ENCODE data around the gene LRRC3C. TPM values are rescaled to one million over a fixed set of nuclear protein-coding genes. Genes with fewer than 3 reads are reported as not detected.
A peak's percentile ranks its signal among the peaks of the same experiment; 100 is the strongest.

The LRRC3C gene
- total and polyA plus RNA-seq, 7 donors, result 0.07 TPM; not detected in 6

DNA sequence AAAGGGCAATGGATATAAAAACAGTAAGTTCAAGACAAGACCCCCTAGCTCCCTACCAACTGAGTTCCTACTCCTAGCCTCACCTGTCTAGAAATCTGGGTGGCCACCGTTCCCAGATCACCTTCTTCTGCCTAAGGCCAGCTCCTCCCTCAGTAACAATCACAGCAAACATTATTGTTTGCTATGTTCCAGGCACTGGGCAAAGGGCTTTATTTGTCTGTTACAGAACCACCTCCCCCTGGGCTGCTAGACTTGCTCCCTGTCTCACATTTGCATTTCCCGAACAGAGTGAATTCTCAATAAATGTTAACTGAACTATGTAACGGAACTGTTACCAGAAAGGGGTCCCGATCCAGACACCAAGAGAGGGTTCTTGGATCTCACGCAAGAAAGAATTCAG, 6.8 kb downstream of the LRRC3C start:
- 47 to 81% methylated on average over 5 of the region's 5 CpGs for WGBS, 2 donors

DNA sequence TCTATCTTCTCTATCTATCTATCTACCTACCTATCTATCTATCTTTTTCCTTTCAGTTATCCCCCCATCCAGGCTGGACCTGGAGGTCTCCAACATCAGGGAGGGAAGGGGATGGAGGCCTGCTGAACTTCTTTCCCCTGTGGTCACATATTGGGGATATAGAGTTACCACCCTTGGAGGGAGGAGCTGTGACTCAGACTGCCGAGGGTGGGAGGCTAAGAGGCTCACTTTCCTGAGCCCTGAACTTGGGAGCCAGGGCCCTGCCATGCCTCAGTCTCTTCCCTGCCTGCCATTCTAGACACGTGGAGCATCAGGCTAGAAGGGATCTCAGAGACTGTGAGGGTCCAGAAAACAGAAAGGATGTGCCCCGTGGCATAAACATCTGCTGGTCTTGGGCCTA, 8.4 kb downstream of the LRRC3C start:
- no peaks in the 10 kb centered on the region for H3K9me3 ChIP-seq
- H3K27ac ChIP-seq, result no peak overlapping the region
- peaks cover 0 to 16% (median 12%) of the 10 kb centered on the region in 4 donors for H3K4me1 ChIP-seq
- no peaks in the 10 kb centered on the region for H3K36me3 ChIP-seq
- TF ChIP-seq POLR2AphosphoS5 (IDR thresholded peaks at IDR 0.05) (no peak), POLR2A (IDR thresholded peaks at IDR 0.05) (no peak), EP300 (IDR thresholded peaks at IDR 0.05) (no peak)
- TF ChIP-seq, protein P1, sequence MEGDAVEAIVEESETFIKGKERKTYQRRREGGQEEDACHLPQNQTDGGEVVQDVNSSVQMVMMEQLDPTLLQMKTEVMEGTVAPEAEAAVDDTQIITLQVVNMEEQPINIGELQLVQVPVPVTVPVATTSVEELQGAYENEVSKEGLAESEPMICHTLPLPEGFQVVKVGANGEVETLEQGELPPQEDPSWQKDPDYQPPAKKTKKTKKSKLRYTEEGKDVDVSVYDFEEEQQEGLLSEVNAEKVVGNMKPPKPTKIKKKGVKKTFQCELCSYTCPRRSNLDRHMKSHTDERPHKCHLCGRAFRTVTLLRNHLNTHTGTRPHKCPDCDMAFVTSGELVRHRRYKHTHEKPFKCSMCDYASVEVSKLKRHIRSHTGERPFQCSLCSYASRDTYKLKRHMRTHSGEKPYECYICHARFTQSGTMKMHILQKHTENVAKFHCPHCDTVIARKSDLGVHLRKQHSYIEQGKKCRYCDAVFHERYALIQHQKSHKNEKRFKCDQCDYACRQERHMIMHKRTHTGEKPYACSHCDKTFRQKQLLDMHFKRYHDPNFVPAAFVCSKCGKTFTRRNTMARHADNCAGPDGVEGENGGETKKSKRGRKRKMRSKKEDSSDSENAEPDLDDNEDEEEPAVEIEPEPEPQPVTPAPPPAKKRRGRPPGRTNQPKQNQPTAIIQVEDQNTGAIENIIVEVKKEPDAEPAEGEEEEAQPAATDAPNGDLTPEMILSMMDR (IDR thresholded peaks at IDR 0.05), result no peak
- 80 to 83% methylated on average over 3 of the region's 3 CpGs for WGBS, 2 donors
- DNase-seq, result no peak
- intact Hi-C loops (cut with DNase I), result no loop called here
- no peak overlapping the region for H3K4me3 ChIP-seq
- H3K27me3 ChIP-seq, result no peaks in the 10 kb centered on the region

More for the DNA sequence above, 6.8 kb downstream of the LRRC3C start:
- TF ChIP-seq EP300 (IDR thresholded peaks at IDR 0.05) (no peak), POLR2AphosphoS5 (IDR thresholded peaks at IDR 0.05) (no peak), POLR2A (IDR thresholded peaks at IDR 0.05) (no peak)
- TF ChIP-seq, protein P1 (IDR thresholded peaks at IDR 0.05), result no peak
- Histone ChIP-seq H3K9me3 (no peaks in the 10 kb centered on the region), H3K27ac (no peak overlapping the region), H3K36me3 (no peaks in the 10 kb centered on the region), H3K27me3 (no peaks in the 10 kb centered on the region), H3K4me1 (peaks cover 0 to 11% (median 3%) of the 10 kb centered on the region in 4 donors), H3K4me3 (no peak overlapping the region)
- intact Hi-C loops (cut with DNase I), result no loop called here
- DNase-seq, result no peak

DNA sequence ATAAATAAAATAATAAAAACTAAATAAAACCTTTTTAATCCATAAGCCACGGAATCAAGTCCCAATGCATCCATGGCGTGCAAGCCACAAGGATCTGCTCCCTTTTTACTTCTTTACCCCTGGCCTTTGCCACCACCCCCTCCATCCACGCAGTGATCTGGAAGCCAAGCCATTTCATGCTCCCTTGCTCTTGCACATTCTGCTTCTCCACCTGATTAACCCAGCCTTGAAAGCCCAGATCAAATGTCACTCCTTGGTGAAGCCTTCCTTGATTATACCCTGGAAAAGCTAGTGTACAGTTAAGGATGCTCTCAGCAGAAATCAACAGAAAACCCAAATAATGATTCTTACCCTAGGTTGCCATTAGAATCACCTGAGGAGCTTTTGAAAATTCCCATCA, 9.9 kb downstream of the LRRC3C start:
- TF ChIP-seq POLR2AphosphoS5 (IDR thresholded peaks at IDR 0.05), result no peak
- TF ChIP-seq POLR2A (IDR thresholded peaks at IDR 0.05), result no peak
- TF ChIP-seq, protein P1 (IDR thresholded peaks at IDR 0.05), result no peak
- TF ChIP-seq EP300 (IDR thresholded peaks at IDR 0.05), result no peak
- Histone ChIP-seq H3K27ac (no peak overlapping the region), H3K4me1 (peaks cover 0 to 16% (median 12%) of the 10 kb centered on the region in 4 donors), H3K36me3 (no peaks in the 10 kb centered on the region), H3K9me3 (no peaks in the 10 kb centered on the region), H3K27me3 (no peaks in the 10 kb centered on the region), H3K4me3 (no peak overlapping the region)
- intact Hi-C loops (cut with DNase I), result no loop called here
- no peak for DNase-seq
- WGBS, 2 donors, result 93 to 95% methylated on average over 3 of the region's 3 CpGs

DNA sequence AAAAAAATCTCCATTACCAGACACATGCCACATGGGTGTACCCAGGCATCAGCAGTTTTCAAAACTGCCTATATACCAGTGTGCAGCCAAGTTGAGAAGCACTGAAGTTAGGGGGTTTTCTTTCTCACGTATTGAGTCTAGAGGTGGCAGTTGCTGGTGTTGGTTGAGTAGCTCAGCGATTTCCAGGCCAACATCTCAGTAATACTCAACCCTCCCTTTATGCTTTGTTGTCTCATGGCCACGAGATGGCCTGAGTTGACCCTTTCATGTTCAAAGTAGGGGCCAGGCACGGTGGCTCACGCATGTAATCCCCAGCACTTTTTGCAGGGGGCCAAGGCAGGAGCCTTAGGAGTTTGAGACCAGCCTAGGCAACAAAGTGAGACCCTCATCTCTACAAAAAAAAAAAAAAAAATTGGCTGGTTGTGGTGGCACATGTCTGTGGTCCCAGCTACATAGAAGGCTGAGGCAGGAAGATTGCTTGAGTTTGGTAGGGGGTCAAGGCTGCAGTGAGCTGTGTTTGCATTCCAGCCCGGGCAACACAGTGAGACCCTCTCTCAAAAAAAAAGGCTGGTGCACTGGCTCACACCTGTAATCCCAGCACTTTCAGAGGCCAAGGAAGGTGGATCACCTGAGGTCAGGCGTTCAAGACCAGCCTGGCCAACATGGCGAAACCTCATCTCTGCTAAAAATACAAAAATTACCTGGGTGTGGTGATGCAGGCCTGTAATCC, 10.8 kb downstream of the LRRC3C start:
- Histone ChIP-seq H3K4me1 (peaks cover 0 to 16% (median 12%) of the 10 kb centered on the region in 4 donors), H3K36me3 (no peaks in the 10 kb centered on the region), H3K27ac (no peak overlapping the region), H3K9me3 (no peaks in the 10 kb centered on the region), H3K4me3 (no peak overlapping the region), H3K27me3 (no peaks in the 10 kb centered on the region)
- no peak for DNase-seq
- WGBS, 2 donors, result 78 to 80% methylated on average over 8 of the region's 8 CpGs
- intact Hi-C loops (cut with DNase I), result no loop called here
- TF ChIP-seq, protein P1 (IDR thresholded peaks at IDR 0.05), result no peak
- no peak for TF ChIP-seq POLR2AphosphoS5 (IDR thresholded peaks at IDR 0.05)

DNA sequence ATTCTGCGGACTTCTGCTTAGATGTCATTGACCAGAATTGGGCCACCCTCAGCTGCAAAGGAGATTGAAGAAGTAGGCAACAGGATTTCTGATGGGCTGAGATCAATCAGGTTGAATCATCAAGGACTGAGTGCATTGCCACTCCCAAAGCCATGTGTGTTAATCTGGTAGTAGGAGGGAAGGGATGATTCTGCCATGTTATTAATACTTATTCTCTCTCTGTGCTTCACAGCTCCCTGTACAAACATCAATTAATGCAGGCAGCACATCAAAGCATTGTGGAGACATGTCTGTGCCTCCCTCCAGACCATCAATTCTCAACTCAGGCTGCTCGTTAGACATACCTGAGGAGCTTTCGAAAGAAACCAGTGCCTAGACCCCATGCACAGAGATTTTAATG, 11.6 kb downstream of the LRRC3C start:
- 89 to 92% methylated on average over 3 of the region's 3 CpGs for WGBS, 2 donors
- peaks cover 0 to 16% (median 12%) of the 10 kb centered on the region in 4 donors for H3K4me1 ChIP-seq
- H3K36me3 ChIP-seq, result no peaks in the 10 kb centered on the region
- H3K27ac ChIP-seq, result peak overlapping the region in 1 of 4 donors; percentile 81
- no peak overlapping the region for H3K4me3 ChIP-seq
- intact Hi-C loops (cut with DNase I), result no loop called here
- no peak for DNase-seq
- no peaks in the 10 kb centered on the region for H3K27me3 ChIP-seq
- no peak for TF ChIP-seq EP300 (IDR thresholded peaks at IDR 0.05)
- H3K9me3 ChIP-seq, result no peaks in the 10 kb centered on the region

All from sigmoid colon (tissue), 7 donors.